Activated CD8-positive, alpha-beta memory T cell treated with anti-CD3 and anti-CD28 coated beads, Interleukin-2, amount 50 U/mL, for 4 hours (primary cell): ENCODE measurements around the gene PCDHA10.

Experiments used
- DNase-seq: peaks from one replicate; pipeline ENCODE4 v3.0.0-alpha.2; 2020

Gene PCDHA10

DNA sequence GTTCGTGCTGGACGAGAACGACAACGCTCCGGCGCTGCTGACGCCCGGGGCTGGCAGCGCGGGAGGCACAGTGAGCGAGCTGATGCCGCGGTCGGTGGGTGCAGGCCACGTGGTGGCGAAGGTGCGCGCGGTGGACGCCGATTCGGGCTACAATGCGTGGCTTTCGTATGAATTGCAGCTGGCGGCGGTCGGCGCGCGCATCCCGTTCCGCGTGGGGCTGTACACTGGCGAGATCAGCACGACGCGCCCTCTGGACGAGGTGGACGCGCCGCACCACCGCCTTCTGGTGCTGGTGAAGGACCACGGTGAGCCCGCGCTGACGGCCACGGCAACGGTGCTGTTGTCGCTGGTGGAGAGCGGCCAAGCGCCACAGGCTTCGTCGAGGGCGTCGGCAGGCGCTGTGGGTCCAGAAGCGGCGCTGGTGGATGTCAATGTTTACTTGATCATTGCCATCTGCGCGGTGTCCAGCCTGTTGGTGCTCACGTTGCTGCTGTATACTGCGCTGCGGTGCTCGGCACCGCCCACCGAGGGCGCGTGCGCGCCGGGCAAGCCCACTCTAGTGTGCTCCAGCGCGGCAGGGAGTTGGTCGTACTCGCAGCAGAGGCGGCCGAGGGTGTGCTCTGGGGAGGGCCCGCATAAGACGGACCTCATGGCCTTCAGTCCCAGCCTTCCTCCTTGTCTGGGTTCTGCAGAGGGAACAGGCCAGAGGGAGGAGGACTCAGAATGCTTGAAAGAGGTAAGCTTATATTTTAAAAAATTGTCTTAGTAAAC lies 28.4 kb downstream of the PCDHA10 start:
- no peak for DNase-seq

DNA sequence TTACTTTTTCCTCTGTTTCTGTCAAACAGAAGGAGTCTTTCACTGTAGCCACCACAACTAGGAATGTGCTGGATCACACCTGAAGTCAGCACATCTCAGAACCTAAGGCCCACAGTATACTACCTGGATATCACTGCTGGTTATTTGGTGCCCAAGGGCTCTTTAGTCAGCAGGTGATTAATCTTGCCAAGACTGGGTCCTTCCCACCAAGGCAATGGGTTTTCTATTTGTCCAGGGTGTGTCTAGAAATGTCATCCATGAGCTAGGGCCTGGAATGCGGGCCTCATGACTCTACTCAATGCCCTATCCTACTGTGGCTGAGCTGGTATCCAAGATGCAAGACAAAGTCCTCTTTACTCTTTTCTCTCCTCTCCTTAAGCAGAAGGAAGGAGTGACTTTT lies 60.6 kb downstream of the PCDHA10 start:
- DNase-seq = no peak
